Measurements from ENCODE around the gene IRF2BPL. TPM values are rescaled to one million over a fixed set of nuclear protein-coding genes. Genes with fewer than 3 reads are reported as not detected.

IRF2BPL gene
- total RNA-seq, 3 donors from 2014 or later = 15.1 to 74.1 (median 19.3) TPM

GRCh38 chr14:77058785-77059184 is 30.3 kb upstream of the IRF2BPL start:
- H3K9me3 ChIP-seq = peaks cover 7% of the 10 kb centered on the region
- no peak for ATAC-seq
- no peaks in the 10 kb centered on the region for H3K36me3 ChIP-seq (ENCODE audit: low read depth)
- TF ChIP-seq, protein P1, sequence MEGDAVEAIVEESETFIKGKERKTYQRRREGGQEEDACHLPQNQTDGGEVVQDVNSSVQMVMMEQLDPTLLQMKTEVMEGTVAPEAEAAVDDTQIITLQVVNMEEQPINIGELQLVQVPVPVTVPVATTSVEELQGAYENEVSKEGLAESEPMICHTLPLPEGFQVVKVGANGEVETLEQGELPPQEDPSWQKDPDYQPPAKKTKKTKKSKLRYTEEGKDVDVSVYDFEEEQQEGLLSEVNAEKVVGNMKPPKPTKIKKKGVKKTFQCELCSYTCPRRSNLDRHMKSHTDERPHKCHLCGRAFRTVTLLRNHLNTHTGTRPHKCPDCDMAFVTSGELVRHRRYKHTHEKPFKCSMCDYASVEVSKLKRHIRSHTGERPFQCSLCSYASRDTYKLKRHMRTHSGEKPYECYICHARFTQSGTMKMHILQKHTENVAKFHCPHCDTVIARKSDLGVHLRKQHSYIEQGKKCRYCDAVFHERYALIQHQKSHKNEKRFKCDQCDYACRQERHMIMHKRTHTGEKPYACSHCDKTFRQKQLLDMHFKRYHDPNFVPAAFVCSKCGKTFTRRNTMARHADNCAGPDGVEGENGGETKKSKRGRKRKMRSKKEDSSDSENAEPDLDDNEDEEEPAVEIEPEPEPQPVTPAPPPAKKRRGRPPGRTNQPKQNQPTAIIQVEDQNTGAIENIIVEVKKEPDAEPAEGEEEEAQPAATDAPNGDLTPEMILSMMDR (IDR thresholded peaks at IDR 0.05) = no peak
- H3K4me1 ChIP-seq (ENCODE audit: low read depth) = no peaks in the 10 kb centered on the region
- DNase-seq = no peak
- intact Hi-C loops (cut with DNase I, micrococcal nuclease) = no loop called here
- no peak overlapping the region for H3K4me3 ChIP-seq

- ATAC-seq (no peak), DNase-seq (no peak)
- H3K4me3 ChIP-seq = no peak overlapping the region
- TF ChIP-seq, protein P1 (IDR thresholded peaks at IDR 0.05) = no peak
- H3K9me3 ChIP-seq = peaks cover 7% of the 10 kb centered on the region
- H3K4me1 ChIP-seq (ENCODE audit: low read depth) = peaks cover 2% of the 10 kb centered on the region
- intact Hi-C loops (cut with DNase I, micrococcal nuclease) = no loop called here
- no peaks in the 10 kb centered on the region for H3K36me3 ChIP-seq (ENCODE audit: low read depth)
These were observed 29.6 kb upstream of the IRF2BPL start for GRCh38 chr14:77058117-77058516.

DNA sequence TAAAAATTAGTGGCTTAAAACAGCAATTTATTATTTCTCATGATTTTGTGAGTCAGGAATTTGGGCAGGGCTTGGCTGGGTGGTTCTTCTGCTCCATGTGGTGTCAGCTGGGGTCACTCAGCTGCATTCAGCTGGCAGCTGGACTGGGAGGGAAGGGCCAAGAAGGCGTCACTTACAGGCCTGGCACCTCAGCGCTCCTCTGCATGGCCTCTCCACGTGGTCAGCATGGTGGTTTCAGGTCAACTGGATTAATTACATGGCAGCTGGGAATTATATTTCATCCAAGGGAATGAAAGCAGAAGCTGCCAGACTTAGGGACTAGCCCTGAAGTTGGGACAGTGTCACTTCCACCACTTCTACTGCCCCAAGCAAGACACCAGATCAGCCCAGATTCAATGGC is 27.5 kb upstream of the IRF2BPL start:
- ATAC-seq = no peak
- intact Hi-C loops (cut with DNase I, micrococcal nuclease) = no loop called here
- TF ChIP-seq, protein P1 (IDR thresholded peaks at IDR 0.05) = no peak

DNA sequence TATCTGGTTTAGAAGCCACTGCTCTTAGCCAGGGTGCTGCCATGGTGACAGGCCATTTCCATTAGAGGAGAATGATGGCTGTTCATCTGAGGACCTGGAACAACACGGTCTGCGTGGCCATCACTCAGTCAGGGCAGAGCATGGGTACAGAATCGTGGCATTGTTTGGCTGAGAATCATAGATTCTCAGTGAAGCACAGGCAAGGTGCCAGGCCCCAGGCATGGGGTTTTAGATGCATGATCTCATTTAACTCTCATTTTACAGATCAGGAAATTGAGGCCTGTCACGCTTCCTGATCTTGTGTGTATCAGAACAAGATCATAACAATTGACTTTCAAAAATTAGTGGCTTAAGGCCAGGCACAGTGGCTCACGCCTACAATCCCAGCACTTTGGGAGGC is 26.8 kb upstream of the IRF2BPL start:
- intact Hi-C loops (cut with DNase I, micrococcal nuclease) = no loop called here
- Histone ChIP-seq H3K36me3 (ENCODE audit: low read depth) (no peaks in the 10 kb centered on the region), H3K4me1 (ENCODE audit: low read depth) (peaks cover 9% of the 10 kb centered on the region), H3K4me3 (no peak overlapping the region), H3K9me3 (peaks cover 7% of the 10 kb centered on the region)
- TF ChIP-seq, protein P1 (IDR thresholded peaks at IDR 0.05) = no peak
- ATAC-seq = no peak
- no peak for DNase-seq

More for the DNA sequence above, 27.5 kb upstream of the IRF2BPL start:
- H3K9me3 ChIP-seq = peaks cover 7% of the 10 kb centered on the region
- H3K4me3 ChIP-seq = no peak overlapping the region
- peaks cover 9% of the 10 kb centered on the region for H3K4me1 ChIP-seq (ENCODE audit: low read depth)
- H3K36me3 ChIP-seq (ENCODE audit: low read depth) = no peaks in the 10 kb centered on the region
- DNase-seq = no peak

DNA sequence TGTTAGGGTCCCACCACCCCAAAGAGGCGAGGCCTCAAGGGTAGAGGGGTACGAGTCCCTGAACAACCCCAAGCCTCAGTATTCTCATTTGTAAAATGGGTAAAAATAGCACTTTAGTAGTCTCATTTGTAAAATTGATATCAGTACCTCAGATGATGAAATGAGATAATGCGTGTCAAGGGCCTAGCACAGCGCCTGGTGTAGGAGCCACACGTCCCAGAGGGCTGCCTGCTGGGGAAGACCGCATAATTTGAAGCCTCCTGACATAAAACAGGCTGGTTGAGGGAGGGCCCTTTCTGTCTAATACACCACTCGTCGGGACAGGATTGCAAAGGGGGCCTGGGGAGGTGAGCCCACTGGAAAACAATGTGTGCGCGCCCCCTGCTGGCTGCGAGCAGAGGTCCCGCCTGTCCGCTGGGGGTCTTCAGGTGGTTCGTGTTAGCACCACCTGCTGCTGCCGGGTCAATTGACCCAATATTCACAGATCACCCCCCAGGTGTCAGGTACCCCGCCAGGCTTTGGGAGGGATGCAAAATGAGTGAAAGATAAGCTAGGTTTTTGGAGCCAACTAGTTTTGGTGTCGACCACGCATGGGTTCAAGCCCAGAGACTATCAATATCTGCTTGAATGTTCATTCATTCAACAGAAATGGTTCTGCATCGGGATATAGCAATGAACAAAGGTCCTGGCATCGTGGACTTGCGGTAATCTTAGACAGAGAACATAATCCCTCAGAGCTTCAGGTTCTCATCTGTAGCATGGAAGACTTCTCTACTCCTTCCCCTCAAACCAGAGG is 24.7 kb upstream of the IRF2BPL start:
- Histone ChIP-seq H3K9me3 (peaks cover 7% of the 10 kb centered on the region), H3K36me3 (ENCODE audit: low read depth) (no peaks in the 10 kb centered on the region), H3K4me1 (ENCODE audit: low read depth) (peaks cover 9% of the 10 kb centered on the region), H3K4me3 (no peak overlapping the region)
- DNase-seq (peak; percentile 75 to 78 (median 77)), ATAC-seq (peak; percentile 66)
- TF ChIP-seq, protein P1 (IDR thresholded peaks at IDR 0.05) = peak; percentile 69
- intact Hi-C loops (cut with DNase I, micrococcal nuclease) = loop anchor here (5.0 kb wide), 2 partner anchors 136 to 176 kb away; no protein-coding TSS in a partner anchor

All from mucosa of descending colon (tissue), 3 donors.